Pancreas (tissue), 10 donors: ENCODE measurements around the gene RNF207. TPM values are rescaled to one million over a fixed set of nuclear protein-coding genes. Genes with fewer than 3 reads are reported as not detected.

Source experiments
- ATAC-seq, 4 donors: fragments of 200-7000 bp; cut with Tn5 transposase; one replicate each; pipeline versions ENCODE4 v1.8.0 to v1.9.1; 2020; ENCODE audit warnings: mild to moderate bottlenecking in 4 of 4, moderate library complexity in 4 of 4
- DNase-seq, 6 donors: peaks; one replicate each; pipeline ENCODE4 v3.0.0-alpha.2; 2020
- FAIRE-seq: peaks from 2 replicates; lab custom pipeline; 2012; peaks lifted over from hg19 to GRCh38; lab: Jason Lieb, UNC
- H3K27ac ChIP-seq, 4 donors: fragments of 200-600 bp; sonication (generic); 1 replicate in 3 of 4; 2 replicates in 1 of 4; pipeline versions ENCODE4 v1.5.0 to v1.8.0; 2020
- H3K27me3 ChIP-seq, 4 donors: fragments of 200-600 bp; one replicate each; pipeline ENCODE4 v1.8.0; 2021
- H3K36me3 ChIP-seq, 3 donors: fragments of 200-600 bp; sonication (generic) in 1 of 3; one replicate each; pipeline versions ENCODE4 v1.5.0 to v1.8.0; 2020 to 2021
- H3K4me1 ChIP-seq, 3 donors: fragments of 200-600 bp; one replicate each; pipeline ENCODE4 v1.8.0; 2021
- H3K4me3 ChIP-seq, 4 donors: fragments of 200-600 bp; sonication (generic) in 2 of 4; one replicate each; pipeline versions ENCODE4 v1.5.0 to v1.8.0; 2020 to 2021
- H3K9me3 ChIP-seq, 4 donors: fragments of 200-600 bp; one replicate each; pipeline ENCODE4 v1.8.0; 2021
- CTCF ChIP-seq, 4 donors: fragments of 200-600 bp; sonication (generic) in 3 of 4; IDR thresholded peaks; one replicate each; pipeline versions ENCODE4 v1.5.0 to v1.8.0; 2021; ENCODE audit warnings: antibody characterized with exemption in 4 of 4
- WGBS, 2 donors: extraction: QIAGEN DNeasy Blood & Tissue Kit; methylation state at CpG; one replicate each; pipeline ENCODE4 v1.1.7; 2013; 5-methylcytosine and 5-hydroxymethylcytosine counted together
- intact Hi-C, 3 donors: fragments of 100-400 bp; cut with DNase I; formaldehyde crosslinking; loops; one replicate each; pipeline versions ENCODE4 v1.11.1 to v1.14.2; 2022
- polyA plus RNA-seq, 2 donors: library from polyadenylated mRNA; stranded (reverse); fragments of 200-250 nt; gene quantifications; one replicate each; pipeline ENCODE4 v1.2.3, GENCODE V29; 2013
- total RNA-seq, 6 donors: library from RNA; stranded (reverse); fragmentation: NEBNext Ultra II Directional in 4 of 6; extraction: Animal tissue kit (Norgen Biotek cat#: 25700) in 4 of 6; gene quantifications; one replicate each; pipeline versions ENCODE4 v1.2.1 to v1.2.4, GENCODE V29; 2021 to 2023
- donor health status: healthy with polysubstance abuse.
- donor health status: DM: no; HTN: no; CAD: no; lungs with moderate emphysema.
- donor health status: DM: no; HTN: no; CAD: no.
- donor health status: control.
- donor health status: control.
- donor health status: Bipolar disorder and iron deficiency.
- donor health status: DM: yes; HTN: yes; CAD: no.
- donor health status: DM: no; HTN: no; CAD: no.
- donor health status: DM: no; HTN: no; CAD: no.
- donor health status: DM: yes; HTN: yes; CAD: no.

The RNF207 gene
- total and polyA plus RNA-seq, 8 donors = 7.1 to 52.8 (median 13.4) TPM

- no peak for FAIRE-seq
Measured at GRCh38 chr1:6267686-6268322, 61.9 kb downstream of the RNF207 start.

GRCh38 chr1:6268415-6268814 is 62.5 kb downstream of the RNF207 start:
- no peak overlapping the region for H3K4me3 ChIP-seq
- FAIRE-seq (no peak), DNase-seq (no peak), ATAC-seq (no peak)
- intact Hi-C loops = no loop called here
- no peaks in the 10 kb centered on the region for H3K9me3 ChIP-seq
- no peaks in the 10 kb centered on the region for H3K27me3 ChIP-seq
- H3K36me3 ChIP-seq = no peaks in the 10 kb centered on the region
- no peaks in the 10 kb centered on the region for H3K4me1 ChIP-seq
- no peak for TF ChIP-seq CTCF (IDR thresholded peaks at IDR 0.05)
- 85 to 86% methylated on average over 21 of the region's 21 CpGs for WGBS, 2 donors
- H3K27ac ChIP-seq = no peak overlapping the region

More at GRCh38 chr1:6267686-6268322, 61.9 kb downstream of the RNF207 start:
- H3K9me3 ChIP-seq = no peaks in the 10 kb centered on the region
- TF ChIP-seq CTCF (IDR thresholded peaks at IDR 0.05) = no peak
- no peak overlapping the region for H3K4me3 ChIP-seq
- WGBS, 2 donors = 88 to 91% methylated on average over 12 of the region's 12 CpGs
- ATAC-seq (no peak), DNase-seq (no peak)
- H3K27me3 ChIP-seq = no peaks in the 10 kb centered on the region
- no peak overlapping the region for H3K27ac ChIP-seq
- H3K4me1 ChIP-seq = no peaks in the 10 kb centered on the region
- intact Hi-C loops = no loop called here
- no peaks in the 10 kb centered on the region for H3K36me3 ChIP-seq

- 83 to 85% methylated on average over 14 of the region's 14 CpGs for WGBS, 2 donors
- Histone ChIP-seq H3K36me3 (no peaks in the 10 kb centered on the region), H3K27me3 (no peaks in the 10 kb centered on the region), H3K9me3 (no peaks in the 10 kb centered on the region), H3K4me3 (no peak overlapping the region), H3K4me1 (no peaks in the 10 kb centered on the region), H3K27ac (no peak overlapping the region)
- no peak for TF ChIP-seq CTCF (IDR thresholded peaks at IDR 0.05)
- intact Hi-C loops = no loop called here
- DNase-seq (no peak), FAIRE-seq (no peak), ATAC-seq (no peak)
Measured at GRCh38 chr1:6269296-6269695, 63.4 kb downstream of the RNF207 start.

GRCh38 chr1:6269720-6270400 is 63.9 kb downstream of the RNF207 start:
- Histone ChIP-seq H3K4me1 (no peaks in the 10 kb centered on the region), H3K27me3 (no peaks in the 10 kb centered on the region), H3K9me3 (no peaks in the 10 kb centered on the region), H3K36me3 (no peaks in the 10 kb centered on the region), H3K4me3 (no peak overlapping the region), H3K27ac (no peak overlapping the region)
- FAIRE-seq = no peak
- ATAC-seq = no peak
- WGBS, 2 donors = 85 to 88% methylated on average over 22 of the region's 22 CpGs
- DNase-seq = no peak
- intact Hi-C loops = no loop called here
- TF ChIP-seq CTCF (IDR thresholded peaks at IDR 0.05) = no peak

- ATAC-seq (peak in 1 of 4 donors; percentile 29), DNase-seq (no peak)
Measured at GRCh38 chr1:6270401-6270800, 64.5 kb downstream of the RNF207 start.

More at GRCh38 chr1:6270401-6270800, 64.5 kb downstream of the RNF207 start:
- Histone ChIP-seq H3K36me3 (no peaks in the 10 kb centered on the region), H3K27ac (no peak overlapping the region), H3K9me3 (no peaks in the 10 kb centered on the region), H3K27me3 (no peaks in the 10 kb centered on the region), H3K4me3 (no peak overlapping the region), H3K4me1 (no peaks in the 10 kb centered on the region)
- WGBS, 2 donors = 75 to 84% methylated on average over 8 of the region's 8 CpGs
- no peak for FAIRE-seq
- TF ChIP-seq CTCF (IDR thresholded peaks at IDR 0.05) = no peak
- intact Hi-C loops = no loop called here
